OCI-LY1 (cell line): ENCODE measurements around the gene SERTAD2.

Experiments used
- EZH2 ChIP-seq: fragments of 200-600 bp; sonication (generic), shearing (Covaris generic); IDR thresholded peaks from 2 replicates; pipeline ENCODE4 v1.8.0; 2017; ENCODE audit warnings: borderline replicate concordance, mixed run types, mild to moderate bottlenecking, antibody characterized with exemption, low read length, moderate library complexity, mixed read lengths
- TF ChIP-seq, protein P1 (sequence below): fragments of 200-600 bp; sonication (generic), shearing (Covaris generic); IDR thresholded peaks from 2 replicates; pipeline ENCODE4 v1.5.1; 2017; ENCODE audit warnings: mild to moderate bottlenecking, antibody characterized with exemption, low read length, moderate library complexity, mixed read lengths

DNA sequence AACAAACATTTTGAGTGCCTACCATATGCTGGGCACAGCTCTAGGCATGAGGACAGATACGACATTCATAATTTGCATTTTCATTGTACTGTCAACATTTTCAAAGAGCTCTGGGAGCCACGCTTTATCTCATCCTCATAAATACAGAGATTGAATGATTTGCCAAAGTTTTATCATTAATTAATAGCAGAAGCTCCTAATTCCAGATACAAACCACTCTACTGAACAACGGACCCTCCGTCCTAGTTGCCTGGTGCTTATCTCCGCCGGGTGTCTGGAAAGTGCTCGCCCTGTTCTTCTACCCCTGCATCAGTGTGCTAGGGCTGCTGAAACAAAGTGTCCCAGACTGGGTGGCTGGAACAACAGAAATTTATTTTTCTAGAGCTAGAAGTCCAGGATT, 23.8 kb downstream of the SERTAD2 start:
- no peak for TF ChIP-seq EZH2
- TF ChIP-seq, protein P1, sequence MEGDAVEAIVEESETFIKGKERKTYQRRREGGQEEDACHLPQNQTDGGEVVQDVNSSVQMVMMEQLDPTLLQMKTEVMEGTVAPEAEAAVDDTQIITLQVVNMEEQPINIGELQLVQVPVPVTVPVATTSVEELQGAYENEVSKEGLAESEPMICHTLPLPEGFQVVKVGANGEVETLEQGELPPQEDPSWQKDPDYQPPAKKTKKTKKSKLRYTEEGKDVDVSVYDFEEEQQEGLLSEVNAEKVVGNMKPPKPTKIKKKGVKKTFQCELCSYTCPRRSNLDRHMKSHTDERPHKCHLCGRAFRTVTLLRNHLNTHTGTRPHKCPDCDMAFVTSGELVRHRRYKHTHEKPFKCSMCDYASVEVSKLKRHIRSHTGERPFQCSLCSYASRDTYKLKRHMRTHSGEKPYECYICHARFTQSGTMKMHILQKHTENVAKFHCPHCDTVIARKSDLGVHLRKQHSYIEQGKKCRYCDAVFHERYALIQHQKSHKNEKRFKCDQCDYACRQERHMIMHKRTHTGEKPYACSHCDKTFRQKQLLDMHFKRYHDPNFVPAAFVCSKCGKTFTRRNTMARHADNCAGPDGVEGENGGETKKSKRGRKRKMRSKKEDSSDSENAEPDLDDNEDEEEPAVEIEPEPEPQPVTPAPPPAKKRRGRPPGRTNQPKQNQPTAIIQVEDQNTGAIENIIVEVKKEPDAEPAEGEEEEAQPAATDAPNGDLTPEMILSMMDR: no peak
